PC-9 (cell line): ENCODE results near the gene TIMP3. TPM values are rescaled to one million over a fixed set of nuclear protein-coding genes. Genes with fewer than 3 reads are reported as not detected.

Experiments used
- BruUV-seq: library from RNA; stranded (reverse); fragments of 400-500 nt; replicated peaks from 2 replicates; lab custom pipeline; 2021; lab: Mats Ljungman, UMichigan
- CTCF ChIA-PET: fragments of 300-600 bp; sonication (Branson Sonifier 250); formaldehyde crosslinking; loops from one replicate; lab custom pipeline; 2022; ENCODE audit warnings: antibody characterized with exemption; lab: Charles Lee
- POLR2A ChIA-PET: fragments of 300-600 bp; sonication (Branson Sonifier 250); formaldehyde crosslinking; loops from one replicate; lab custom pipeline; 2022; ENCODE audit warnings: antibody characterized with exemption; ENCODE audit not compliant: unreplicated experiment; lab: Charles Lee
- DNase-seq, 2 experiments: peaks; one replicate each; pipeline versions ENCODE4 v3.0.0 to v3.0.0-alpha.2; 2015 to 2022; ENCODE audit warnings: mixed read lengths in 1 of 2
- H2AFZ ChIP-seq: fragments of 200-600 bp; sonication (generic); 2 replicates; pipeline ENCODE4 v1.8.1; 2017; ENCODE audit warnings: antibody characterized with exemption
- H3F3A ChIP-seq: fragments of 200-600 bp; sonication (generic); 2 replicates; pipeline ENCODE4 v1.8.1; 2017; ENCODE audit warnings: antibody characterized with exemption, mild to moderate bottlenecking, low read depth; ENCODE audit not compliant: insufficient read depth
- H3K27ac ChIP-seq: fragments of 200-600 bp; sonication (generic); 2 replicates; pipeline ENCODE4 v1.6.1; 2016; ENCODE audit warnings: mixed run types
- H3K27me3 ChIP-seq: fragments of 200-600 bp; sonication (generic); 2 replicates; pipeline ENCODE4 v1.6.1; 2016; ENCODE audit warnings: low read depth, mixed run types; ENCODE audit not compliant: insufficient read depth
- H3K36me3 ChIP-seq: fragments of 200-600 bp; sonication (generic); 2 replicates; pipeline ENCODE4 v1.6.1; 2016; ENCODE audit warnings: low read depth, mixed run types
- H3K4me1 ChIP-seq: fragments of 200-600 bp; sonication (generic); replicated peaks from 2 replicates; pipeline ENCODE4 v1.6.1; 2016; ENCODE audit warnings: mixed run types; ENCODE audit not compliant: insufficient read depth
- H3K4me2 ChIP-seq: fragments of 200-600 bp; sonication (generic); 2 replicates; pipeline ENCODE4 v1.6.1; 2017; ENCODE audit warnings: mixed run types
- H3K4me3 ChIP-seq: fragments of 200-600 bp; sonication (generic); 2 replicates; pipeline ENCODE4 v1.6.1; 2016; ENCODE audit warnings: mixed run types
- H3K79me2 ChIP-seq: fragments of 200-600 bp; sonication (generic); 2 replicates; pipeline ENCODE4 v1.6.1; 2017; ENCODE audit warnings: low read depth, mixed run types
- H3K9me2 ChIP-seq: fragments of 200-600 bp; sonication (generic); 2 replicates; pipeline ENCODE4 v1.8.1; 2017; ENCODE audit warnings: mild to moderate bottlenecking; ENCODE audit not compliant: insufficient read depth
- H3K9me3 ChIP-seq: fragments of 200-600 bp; sonication (generic); 2 replicates; pipeline ENCODE4 v1.8.1; 2016; ENCODE audit warnings: low read depth; ENCODE audit not compliant: insufficient read depth
- H4K20me1 ChIP-seq: fragments of 200-600 bp; sonication (generic); 2 replicates; pipeline ENCODE4 v1.8.1; 2017; ENCODE audit not compliant: insufficient read depth
- CTCF ChIP-seq: fragments of 200-600 bp; sonication (generic); conservative IDR thresholded peaks from 2 replicates; pipeline ENCODE4 v1.6.1; 2017; ENCODE audit warnings: mixed run types, antibody characterized with exemption, mild to moderate bottlenecking, moderate library complexity
- EZH2 ChIP-seq: fragments of 200-600 bp; sonication (generic); IDR thresholded peaks from 2 replicates; pipeline ENCODE4 v1.8.0; 2017; ENCODE audit warnings: antibody characterized with exemption, low read depth
- intact Hi-C: fragments of 100-400 bp; cut with micrococcal nuclease; formaldehyde crosslinking; loops from one replicate; pipeline ENCODE4 v1.10.0; 2022; ENCODE audit not compliant: unreplicated experiment
- total RNA-seq: library from RNA; stranded (reverse); gene quantifications from 2 replicates; pipeline ENCODE4 v1.2.3, GENCODE V29; 2021

The TIMP3 gene
- total RNA-seq, 1 experiment from 2014 or later, result 79.8 TPM

- BruUV-seq, result no TSS peak
- Histone ChIP-seq H4K20me1 (no peaks in the 10 kb centered on the region), H3K4me1 (peaks cover 33% of the 10 kb centered on the region), H3K27me3 (no peaks in the 10 kb centered on the region), H3K36me3 (no peaks in the 10 kb centered on the region), H3K79me2 (no peaks in the 10 kb centered on the region), H3K4me2 (no peak overlapping the region), H3F3A (peaks cover 12% of the 10 kb centered on the region; the same call in 1 of the 2 replicates), H3K4me3 (no peak overlapping the region), H3K9me2 (no peaks in the 10 kb centered on the region), H2AFZ (no peak overlapping the region), H3K27ac (no peak overlapping the region), H3K9me3 (peaks cover 7% of the 10 kb centered on the region; the same call in 1 of the 2 replicates)
- intact Hi-C loops, result no loop called here
- TF ChIP-seq EZH2, result no peak
- TF ChIP-seq CTCF, result no peak
- CTCF ChIA-PET, result no interaction called here
- DNase-seq, result no peak
- POLR2A ChIA-PET, result no interaction called here
Observed at GRCh38 chr22:32791485-32791884, 10.0 kb upstream of the TIMP3 start.

- Histone ChIP-seq H3K36me3 (no peaks in the 10 kb centered on the region), H3K4me2 (no peak overlapping the region), H3K4me3 (no peak overlapping the region), H4K20me1 (no peaks in the 10 kb centered on the region), H3K79me2 (no peaks in the 10 kb centered on the region), H3K9me3 (peaks cover 7% of the 10 kb centered on the region; the same call in 1 of the 2 replicates), H2AFZ (no peak overlapping the region), H3K4me1 (peaks cover 23% of the 10 kb centered on the region), H3K9me2 (no peaks in the 10 kb centered on the region), H3K27me3 (no peaks in the 10 kb centered on the region), H3F3A (peaks cover 12% of the 10 kb centered on the region; the same call in 1 of the 2 replicates), H3K27ac (no peak overlapping the region)
- BruUV-seq, result no TSS peak
- TF ChIP-seq CTCF (no peak), EZH2 (no peak)
- CTCF ChIA-PET, result no interaction called here
- POLR2A ChIA-PET, result no interaction called here
- intact Hi-C loops, result no loop called here
- DNase-seq, result no peak
Observed at GRCh38 chr22:32793589-32793988, 7.9 kb upstream of the TIMP3 start.

- no peak overlapping the region for H3K4me2 ChIP-seq
- H4K20me1 ChIP-seq, result no peaks in the 10 kb centered on the region
- no peaks in the 10 kb centered on the region for H3K36me3 ChIP-seq
- H2AFZ ChIP-seq, result no peak overlapping the region
- BruUV-seq, result no TSS peak
- peaks cover 7% of the 10 kb centered on the region; the same call in 1 of the 2 replicates for H3K9me3 ChIP-seq
- no peak for DNase-seq
- no peaks in the 10 kb centered on the region for H3K9me2 ChIP-seq
- TF ChIP-seq CTCF, result no peak
- no peak for TF ChIP-seq EZH2
- H3K27ac ChIP-seq, result no peak overlapping the region
- no peaks in the 10 kb centered on the region for H3K79me2 ChIP-seq
- ChIA-PET CTCF (interaction anchor here (0.6 kb wide), 2 partner anchors 50 to 851 kb away, joined by 3 read pairs; no protein-coding TSS in a partner anchor), POLR2A (interaction anchor here (0.5 kb wide), 1 partner anchor 107 kb away, joined by 6 read pairs; no protein-coding TSS in a partner anchor)
- no peaks in the 10 kb centered on the region for H3K27me3 ChIP-seq
- intact Hi-C loops, result loop anchor here (5.0 kb wide), 1 partner anchor 97 kb away; no protein-coding TSS in a partner anchor
- no peak overlapping the region for H3K4me3 ChIP-seq
- H3F3A ChIP-seq, result peaks cover 4% of the 10 kb centered on the region; the same call in 1 of the 2 replicates
- H3K4me1 ChIP-seq, result peaks cover 13% of the 10 kb centered on the region
Observed at GRCh38 chr22:32794449-32795213, 6.9 kb upstream of the TIMP3 start.
